Activated B cell treated with CpG ODN at 0.5 μM for 24 hours (primary cell): Measurements from ENCODE around the gene MYEOV. TPM values are rescaled to one million over a fixed set of nuclear protein-coding genes. Genes with fewer than 3 reads are reported as not detected.

Source experiments
- ATAC-seq: fragments of 200-7000 bp; cut with Tn5 transposase; one replicate; pipeline ENCODE4 v1.10.0; 2021; ENCODE audit warnings: low read depth, mild to moderate bottlenecking, moderate library complexity
- CTCF ChIA-PET: fragments of 350-600 bp; sonication (Branson Sonifier 250); formaldehyde crosslinking; loops from one replicate; lab custom pipeline; 2021; ENCODE audit warnings: antibody characterized with exemption; lab: Charles Lee
- POLR2A ChIA-PET: fragments of 350-600 bp; sonication (Branson Sonifier 250); formaldehyde crosslinking; loops from one replicate; lab custom pipeline; 2021; ENCODE audit warnings: antibody characterized with exemption; lab: Charles Lee
- DNase-seq: peaks from one replicate; pipeline ENCODE4 v3.0.0; 2022
- H3K27ac Mint-ChIP-seq: one replicate; pipeline ENCODE4 v1.8.0; 2020; ENCODE audit warnings: mixed read lengths
- H3K27me3 Mint-ChIP-seq: one replicate; pipeline ENCODE4 v1.8.0; 2021; ENCODE audit warnings: mixed read lengths
- H3K36me3 Mint-ChIP-seq: one replicate; pipeline ENCODE4 v1.8.0; 2021; ENCODE audit warnings: low read depth, mixed read lengths
- H3K4me1 Mint-ChIP-seq: one replicate; pipeline ENCODE4 v1.8.0; 2021; ENCODE audit warnings: mixed read lengths
- H3K4me3 Mint-ChIP-seq: one replicate; pipeline ENCODE4 v1.8.0; 2020; ENCODE audit warnings: mild to moderate bottlenecking, mixed read lengths
- H3K9me3 Mint-ChIP-seq: one replicate; pipeline ENCODE4 v1.8.0; 2020; ENCODE audit warnings: mixed read lengths
- CTCF ChIP-seq: fragments of 200-600 bp; IDR thresholded peaks from one replicate; pipeline ENCODE4 v1.8.0; 2022; ENCODE audit warnings: antibody characterized with exemption, mild to moderate bottlenecking
- intact Hi-C: fragments of 100-400 bp; cut with micrococcal nuclease; formaldehyde crosslinking; loops from one replicate; pipeline ENCODE4 v1.15.1; 2024
- total RNA-seq: library from RNA; stranded (reverse); gene quantifications from 2 replicates; pipeline ENCODE4 v1.2.3, GENCODE V29; 2022

MYEOV gene
- total RNA-seq, 1 donor from 2014 or later, result 0.62 TPM

GRCh38 chr11:69298267-69299022 is 4.5 kb downstream of the MYEOV start:
- peak; percentile 63 for DNase-seq
- ATAC-seq, result peak; percentile 53
- POLR2A ChIA-PET, result interaction anchor here (0.5 to 3.2 kb wide), 13 partner anchors 11 to 460 kb away, joined by 3 to 27 read pairs (median 5); partner anchors contain the start of genes CCND1, CPT1A, LTO1 and SMIM38
- H3K27ac Mint-ChIP-seq, result peak overlapping the region; percentile 96
- H3K9me3 Mint-ChIP-seq, result no peaks in the 10 kb centered on the region
- TF ChIP-seq CTCF, result no peak
- H3K27me3 Mint-ChIP-seq, result no peaks in the 10 kb centered on the region
- intact Hi-C loops, result loop anchor here (1.0 to 10.0 kb wide), 4 partner anchors 13 to 1294 kb away; partner anchors contain the start of genes FADD and UNC93B1
- H3K4me3 Mint-ChIP-seq, result peak overlapping the region; percentile 70
- no peaks in the 10 kb centered on the region for H3K36me3 Mint-ChIP-seq
- H3K4me1 Mint-ChIP-seq, result peaks cover 71% of the 10 kb centered on the region
- CTCF ChIA-PET, result interaction anchor here (0.6 kb wide), 1 partner anchor 107 kb away, joined by 3 read pairs; no protein-coding TSS in a partner anchor

GRCh38 chr11:69299023-69299461 is 5.1 kb downstream of the MYEOV start:
- no peaks in the 10 kb centered on the region for H3K9me3 Mint-ChIP-seq
- no peaks in the 10 kb centered on the region for H3K27me3 Mint-ChIP-seq
- intact Hi-C loops, result loop anchor here (5.0 to 10.0 kb wide), 2 partner anchors 903 to 1294 kb away; partner anchors contain the start of genes FADD and UNC93B1
- ChIA-PET POLR2A (interaction anchor here (0.6 to 3.2 kb wide), 9 partner anchors 12 to 460 kb away, joined by 3 to 27 read pairs (median 8); partner anchors contain the start of genes CCND1, CPT1A, LTO1 and SMIM38), CTCF (no interaction called here)
- H3K4me3 Mint-ChIP-seq, result peak overlapping the region; percentile 70
- TF ChIP-seq CTCF, result no peak
- no peaks in the 10 kb centered on the region for H3K36me3 Mint-ChIP-seq
- no peak for DNase-seq
- no peak for ATAC-seq
- H3K4me1 Mint-ChIP-seq, result peaks cover 65% of the 10 kb centered on the region
- peak overlapping the region; percentile 96 for H3K27ac Mint-ChIP-seq

GRCh38 chr11:69299572-69299971 is 5.6 kb downstream of the MYEOV start:
- intact Hi-C loops, result loop anchor here (5.0 to 10.0 kb wide), 2 partner anchors 903 to 1295 kb away; partner anchors contain the start of genes FADD and UNC93B1
- Mint-ChIP-seq H3K36me3 (no peaks in the 10 kb centered on the region), H3K4me1 (peaks cover 60% of the 10 kb centered on the region), H3K27ac (peak overlapping the region; percentile 56), H3K4me3 (no peak overlapping the region), H3K9me3 (no peaks in the 10 kb centered on the region), H3K27me3 (no peaks in the 10 kb centered on the region)
- no peak for TF ChIP-seq CTCF
- no peak for ATAC-seq
- ChIA-PET POLR2A (interaction anchor here (2.9 to 3.2 kb wide), 2 partner anchors 12 to 343 kb away, joined by 15 to 27 read pairs; partner anchors contain the start of gene CCND1), CTCF (no interaction called here)
- DNase-seq, result no peak

GRCh38 chr11:69300120-69301060 is 6.4 kb downstream of the MYEOV start:
- intact Hi-C loops, result no loop called here
- Mint-ChIP-seq H3K9me3 (no peaks in the 10 kb centered on the region), H3K36me3 (no peaks in the 10 kb centered on the region), H3K4me3 (no peak overlapping the region), H3K27me3 (no peaks in the 10 kb centered on the region), H3K27ac (peak overlapping the region; percentile 4), H3K4me1 (peaks cover 54% of the 10 kb centered on the region)
- no peak for TF ChIP-seq CTCF
- ATAC-seq, result no peak
- CTCF ChIA-PET, result no interaction called here
- no peak for DNase-seq
- POLR2A ChIA-PET, result no interaction called here
